ENCODE results near the gene TIMP3. TPM values are rescaled to one million over a fixed set of nuclear protein-coding genes. Genes with fewer than 3 reads are reported as not detected.

TIMP3 gene
- total and polyA plus RNA-seq, 10 donors, result 19.7 to 689 (median 367) TPM

DNA sequence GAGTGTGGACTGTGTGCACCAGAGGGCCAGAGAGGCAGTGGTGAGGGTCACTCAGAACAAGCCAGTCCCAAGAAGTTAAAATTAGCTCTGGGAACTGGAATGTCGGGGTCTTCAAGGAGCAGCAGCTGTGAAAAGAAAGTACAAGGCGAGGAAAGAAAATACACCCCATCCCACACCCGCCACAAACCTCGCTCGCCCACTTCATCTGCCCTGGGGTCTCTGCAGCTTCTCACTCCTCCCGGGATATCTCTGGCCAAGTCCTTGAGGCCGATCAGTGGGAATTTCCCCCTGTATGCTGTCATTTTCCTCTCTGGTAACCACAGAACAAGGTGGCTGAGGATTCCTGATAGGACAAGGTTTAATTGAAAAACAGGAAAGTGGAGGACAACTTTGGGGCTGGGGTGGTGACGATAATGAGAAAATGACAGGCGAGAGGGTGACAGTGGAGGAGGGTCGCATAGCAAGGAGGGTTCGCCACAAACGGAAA is 36.3 kb upstream of the TIMP3 start:
- intact Hi-C loops (cut with DNase I; ENCODE audit: low total_unique reads), result no loop called here
- H3K9me3 ChIP-seq, result peaks cover 0 to 9% (median 0%) of the 10 kb centered on the region in 8 donors
- H3K4me1 ChIP-seq, result peaks cover 0 to 37% (median 13%) of the 10 kb centered on the region in 6 donors
- H3K4me3 ChIP-seq, result no peak overlapping the region
- peak overlapping the region; percentile 36 to 83 (median 66) for H3K27ac ChIP-seq
- 23 to 42% (median 34%) methylated on average over 12 of the region's 12 CpGs for WGBS, 5 donors
- TF ChIP-seq POLR2A (IDR thresholded peaks at IDR 0.05), result no peak
- no peaks in the 10 kb centered on the region for H3K36me3 ChIP-seq
- peaks cover 0 to 38% (median 0%) of the 10 kb centered on the region in 7 donors for H3K27me3 ChIP-seq (replicated peaks in 1 of 7)
- no peak for DNase-seq

- no peak for DNase-seq
- TF ChIP-seq POLR2A (IDR thresholded peaks at IDR 0.05), result no peak
- no peak for TF ChIP-seq CTCF (IDR thresholded peaks at IDR 0.05 in 8 of 11, conservative IDR thresholded peaks at IDR 0.05 in 3 of 11)
- TF ChIP-seq POLR2AphosphoS5 (IDR thresholded peaks at IDR 0.05), result no peak
- intact Hi-C loops (cut with DNase I; ENCODE audit: low total_unique reads), result no loop called here
- Histone ChIP-seq H3K4me1 (peaks cover 0 to 10% (median 2%) of the 10 kb centered on the region in 6 donors), H3K36me3 (no peaks in the 10 kb centered on the region), H3K27ac (no peak overlapping the region), H3K27me3 (replicated peaks in 1 of 7) (peaks cover 0 to 7% (median 0%) of the 10 kb centered on the region in 7 donors), H3K9me3 (peaks cover 0 to 8% (median 0%) of the 10 kb centered on the region in 8 donors), H3K4me3 (no peak overlapping the region)
- WGBS, 5 donors, result 49 to 58% (median 54%) methylated on average over 4 of the region's 4 CpGs
Observed at GRCh38 chr22:32771756-32772155, 29.7 kb upstream of the TIMP3 start.

GRCh38 chr22:32775957-32776356 is 25.5 kb upstream of the TIMP3 start:
- peaks cover 0 to 9% (median 0%) of the 10 kb centered on the region in 7 donors for H3K27me3 ChIP-seq (replicated peaks in 1 of 7)
- intact Hi-C loops (cut with DNase I; ENCODE audit: low total_unique reads), result no loop called here
- H3K4me3 ChIP-seq, result no peak overlapping the region
- 61 to 79% (median 71%) methylated on average over 6 of the region's 6 CpGs for WGBS, 5 donors
- DNase-seq, result no peak
- no peak overlapping the region for H3K27ac ChIP-seq
- H3K36me3 ChIP-seq, result no peaks in the 10 kb centered on the region
- H3K9me3 ChIP-seq, result no peaks in the 10 kb centered on the region
- TF ChIP-seq POLR2A (IDR thresholded peaks at IDR 0.05) (no peak), CTCF (IDR thresholded peaks at IDR 0.05 in 8 of 11, conservative IDR thresholded peaks at IDR 0.05 in 3 of 11) (peak in 2 of 11 experiments; percentile 23 to 30), POLR2AphosphoS5 (IDR thresholded peaks at IDR 0.05) (no peak)
- peaks cover 0 to 12% (median 2%) of the 10 kb centered on the region in 6 donors for H3K4me1 ChIP-seq

DNA sequence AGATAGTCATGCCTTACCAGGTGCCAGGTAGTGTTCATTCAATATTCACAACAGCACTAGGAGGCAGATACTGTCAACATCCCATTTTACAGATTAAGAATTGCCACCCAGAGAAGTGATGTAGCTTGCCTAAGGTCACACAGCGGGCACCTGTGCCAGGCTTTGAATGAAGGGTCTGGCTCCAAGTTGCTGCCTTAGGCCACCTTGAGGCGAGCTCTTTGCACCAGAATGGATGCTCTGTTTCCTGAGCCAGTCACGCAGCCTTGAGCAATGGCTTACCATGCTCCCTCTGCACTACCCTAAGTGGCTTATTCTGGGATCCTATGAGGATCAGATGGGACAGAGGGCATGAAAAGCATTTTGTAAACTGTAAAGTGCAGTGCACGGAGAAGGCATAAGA is 25.1 kb upstream of the TIMP3 start:
- no peak for DNase-seq
- H3K4me3 ChIP-seq, result no peak overlapping the region
- H3K9me3 ChIP-seq, result no peaks in the 10 kb centered on the region
- intact Hi-C loops (cut with DNase I; ENCODE audit: low total_unique reads), result no loop called here
- TF ChIP-seq POLR2A (IDR thresholded peaks at IDR 0.05), result no peak
- TF ChIP-seq CTCF (IDR thresholded peaks at IDR 0.05 in 8 of 11, conservative IDR thresholded peaks at IDR 0.05 in 3 of 11), result no peak
- TF ChIP-seq POLR2AphosphoS5 (IDR thresholded peaks at IDR 0.05), result no peak
- H3K4me1 ChIP-seq, result peaks cover 0 to 12% (median 2%) of the 10 kb centered on the region in 6 donors
- 28 to 74% (median 56%) methylated on average over 2 to 4 of the region's 4 CpGs for WGBS, 5 donors
- H3K27me3 ChIP-seq (replicated peaks in 1 of 7), result peaks cover 0 to 9% (median 0%) of the 10 kb centered on the region in 7 donors
- H3K36me3 ChIP-seq, result no peaks in the 10 kb centered on the region
- H3K27ac ChIP-seq, result no peak overlapping the region

Measured in spleen (tissue), 11 donors.